Measurements from ENCODE around the gene DDR1.
"Not testable (repeated sequence)": the region's sequence is repeated elsewhere in the genome, so short reads cannot be mapped to it uniquely, and the experiment has no call there.

The DDR1 gene

GRCh38 chr6:30917487-30917886 lies 33.2 kb downstream of the DDR1 start:
- no peak for TF ChIP-seq CTCF (IDR thresholded peaks at IDR 0.05; ENCODE audit: poor library complexity, severe bottlenecking)
- ATAC-seq (ENCODE audit: low read depth) (no peak), DNase-seq (ENCODE audit: low spot score) (no peak)
- Histone ChIP-seq H3K9me3 (ENCODE audit: severe bottlenecking) (no peaks in the 10 kb centered on the region), H3K4me1 (ENCODE audit: insufficient read depth, poor library complexity, severe bottlenecking) (peaks cover 18% of the 10 kb centered on the region), H3K27me3 (ENCODE audit: insufficient read depth, poor library complexity, severe bottlenecking) (no peaks in the 10 kb centered on the region), H3K36me3 (ENCODE audit: low read depth) (peaks cover 36% of the 10 kb centered on the region), H3K27ac (ENCODE audit: poor library complexity, severe bottlenecking) (peak overlapping the region; percentile 3), H3K4me3 (ENCODE audit: severe bottlenecking) (no peak overlapping the region)

GRCh38 chr6:30918670-30919069 lies 34.4 kb downstream of the DDR1 start:
- H3K36me3 ChIP-seq (ENCODE audit: low read depth): peaks cover 34% of the 10 kb centered on the region

GRCh38 chr6:30922447-30922852 lies 38.1 kb downstream of the DDR1 start:
- peaks cover 51% of the 10 kb centered on the region for H3K36me3 ChIP-seq (ENCODE audit: low read depth)
- H3K4me1 ChIP-seq (ENCODE audit: insufficient read depth, poor library complexity, severe bottlenecking): peaks cover 32% of the 10 kb centered on the region
- H3K9me3 ChIP-seq (ENCODE audit: severe bottlenecking): no peaks in the 10 kb centered on the region
- peak; percentile 34 for TF ChIP-seq CTCF (IDR thresholded peaks at IDR 0.05; ENCODE audit: poor library complexity, severe bottlenecking)
- DNase-seq (ENCODE audit: low spot score): peak; percentile 83
- ATAC-seq (ENCODE audit: low read depth): peak; percentile 77
- peak overlapping the region; percentile 90 for H3K27ac ChIP-seq (ENCODE audit: poor library complexity, severe bottlenecking)
- H3K4me3 ChIP-seq (ENCODE audit: severe bottlenecking): no peak overlapping the region
- H3K27me3 ChIP-seq (ENCODE audit: insufficient read depth, poor library complexity, severe bottlenecking): no peaks in the 10 kb centered on the region

More at GRCh38 chr6:30918670-30919069, 34.4 kb downstream of the DDR1 start:
- TF ChIP-seq CTCF (IDR thresholded peaks at IDR 0.05; ENCODE audit: poor library complexity, severe bottlenecking): no peak
- H3K27me3 ChIP-seq (ENCODE audit: insufficient read depth, poor library complexity, severe bottlenecking): no peaks in the 10 kb centered on the region
- DNase-seq (ENCODE audit: low spot score): no peak
- H3K4me1 ChIP-seq (ENCODE audit: insufficient read depth, poor library complexity, severe bottlenecking): peaks cover 26% of the 10 kb centered on the region
- ATAC-seq (ENCODE audit: low read depth): no peak
- no peaks in the 10 kb centered on the region for H3K9me3 ChIP-seq (ENCODE audit: severe bottlenecking)
- no peak overlapping the region for H3K4me3 ChIP-seq (ENCODE audit: severe bottlenecking)
- H3K27ac ChIP-seq (ENCODE audit: poor library complexity, severe bottlenecking): no peak overlapping the region

DNA sequence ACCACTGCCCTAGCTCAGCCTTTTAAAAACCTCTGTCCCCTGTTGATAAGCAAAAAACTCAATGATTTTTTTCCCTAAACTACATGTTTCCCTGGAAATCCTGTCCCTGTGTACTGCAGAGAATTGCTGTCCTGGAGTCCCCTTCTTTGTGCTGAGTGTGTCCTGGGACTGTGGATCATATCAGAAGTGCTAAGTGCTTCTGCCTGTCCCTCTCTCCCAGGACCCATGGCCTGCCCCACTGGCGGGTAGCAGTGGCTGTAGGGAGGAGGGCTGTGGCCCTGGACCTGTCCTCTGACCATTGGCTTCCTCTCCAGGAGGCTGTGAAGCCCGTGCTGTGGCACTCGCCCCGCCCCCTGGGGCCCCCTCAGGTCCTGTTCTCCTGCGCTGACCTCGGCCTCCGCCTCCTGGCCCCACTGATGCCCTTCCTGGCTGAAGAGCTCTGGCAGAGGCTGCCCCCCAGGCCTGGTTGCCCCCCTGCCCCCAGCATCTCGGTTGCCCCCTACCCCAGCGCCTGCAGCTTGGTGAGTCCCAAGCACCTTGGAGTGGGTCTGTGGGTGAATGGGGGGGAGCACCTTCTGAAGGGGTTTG lies 39.8 kb downstream of the DDR1 start:
- peaks cover 59% of the 10 kb centered on the region for H3K36me3 ChIP-seq (ENCODE audit: low read depth)
- H3K27ac ChIP-seq (ENCODE audit: poor library complexity, severe bottlenecking): peak overlapping the region; percentile 90
- H3K4me1 ChIP-seq (ENCODE audit: insufficient read depth, poor library complexity, severe bottlenecking): peaks cover 32% of the 10 kb centered on the region
- not testable (repeated sequence) for H3K27me3 ChIP-seq (ENCODE audit: insufficient read depth, poor library complexity, severe bottlenecking); H3K9me3 ChIP-seq (ENCODE audit: severe bottlenecking); ATAC-seq (ENCODE audit: low read depth); H3K4me3 ChIP-seq (ENCODE audit: severe bottlenecking); DNase-seq (ENCODE audit: low spot score)

GRCh38 chr6:30926644-30927043 lies 42.3 kb downstream of the DDR1 start:
- TF ChIP-seq CTCF (IDR thresholded peaks at IDR 0.05; ENCODE audit: poor library complexity, severe bottlenecking): no peak

DNA sequence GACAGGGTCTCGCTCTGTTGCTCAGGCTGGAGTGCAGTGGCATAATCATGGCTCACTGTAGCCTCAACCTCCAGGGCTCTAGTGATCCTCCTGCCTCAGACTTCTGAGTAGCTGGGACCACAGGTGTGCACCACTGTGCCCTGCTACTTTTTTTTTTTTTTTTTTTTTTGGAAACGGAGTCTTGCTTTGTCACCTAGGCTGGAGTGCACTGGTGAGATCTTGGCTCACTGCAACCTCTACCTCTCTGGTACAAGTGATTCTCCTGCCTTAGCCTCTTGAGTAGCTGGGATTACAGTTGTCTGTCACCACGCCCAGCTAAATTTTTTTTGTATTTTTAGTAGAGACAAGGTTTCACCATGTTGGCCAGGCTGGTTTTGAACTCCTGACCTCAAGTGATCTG lies 42.8 kb downstream of the DDR1 start:
- Histone ChIP-seq H3K36me3 (ENCODE audit: low read depth) (peaks cover 48% of the 10 kb centered on the region), H3K27ac (ENCODE audit: poor library complexity, severe bottlenecking) (peak overlapping the region; percentile 90), H3K4me1 (ENCODE audit: insufficient read depth, poor library complexity, severe bottlenecking) (peaks cover 32% of the 10 kb centered on the region)
- not testable (repeated sequence) for H3K4me3 ChIP-seq (ENCODE audit: severe bottlenecking); H3K27me3 ChIP-seq (ENCODE audit: insufficient read depth, poor library complexity, severe bottlenecking); DNase-seq (ENCODE audit: low spot score); ATAC-seq (ENCODE audit: low read depth); H3K9me3 ChIP-seq (ENCODE audit: severe bottlenecking)

More at GRCh38 chr6:30926644-30927043, 42.3 kb downstream of the DDR1 start:
- H3K27ac ChIP-seq (ENCODE audit: poor library complexity, severe bottlenecking): peak overlapping the region; percentile 90
- H3K36me3 ChIP-seq (ENCODE audit: low read depth): peaks cover 49% of the 10 kb centered on the region
- DNase-seq (ENCODE audit: low spot score): no peak
- H3K27me3 ChIP-seq (ENCODE audit: insufficient read depth, poor library complexity, severe bottlenecking): no peaks in the 10 kb centered on the region
- ATAC-seq (ENCODE audit: low read depth): peak; percentile 81
- peaks cover 6% of the 10 kb centered on the region for H3K9me3 ChIP-seq (ENCODE audit: severe bottlenecking)
- peaks cover 32% of the 10 kb centered on the region for H3K4me1 ChIP-seq (ENCODE audit: insufficient read depth, poor library complexity, severe bottlenecking)
- no peak overlapping the region for H3K4me3 ChIP-seq (ENCODE audit: severe bottlenecking)
